ENCODE measurements around the gene TC2N.
"Not testable (repeated sequence)": the region's sequence is repeated elsewhere in the genome, so short reads cannot be mapped to it uniquely, and the experiment has no call there.

Gene TC2N

DNA sequence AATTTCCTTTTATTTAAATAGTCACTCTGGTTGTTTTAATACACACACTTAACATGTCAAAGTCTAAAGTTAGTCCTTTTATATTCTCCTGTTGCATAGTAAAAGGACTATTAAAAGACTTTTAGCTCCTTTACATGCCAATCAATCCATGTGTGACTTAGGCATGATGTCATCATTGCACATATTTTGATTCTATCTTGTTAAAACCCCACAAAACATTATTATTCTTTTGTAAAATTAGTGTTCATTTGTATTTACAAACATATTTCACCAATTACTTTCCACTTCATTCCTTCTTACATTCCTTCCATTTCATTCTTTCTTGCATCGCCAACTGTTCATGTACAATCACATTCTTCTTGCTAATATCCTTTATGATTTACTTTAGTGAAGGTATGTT lies 39.6 kb downstream of the TC2N start:
- no peak for TF ChIP-seq CTCF (IDR thresholded peaks at IDR 0.05; ENCODE audit: insufficient read depth, low read depth, low read length, missing control alignments)
- no peak for DNase-seq (ENCODE audit: low read depth)
- H3K4me3 ChIP-seq (ENCODE audit: low read length), result no peak overlapping the region

DNA sequence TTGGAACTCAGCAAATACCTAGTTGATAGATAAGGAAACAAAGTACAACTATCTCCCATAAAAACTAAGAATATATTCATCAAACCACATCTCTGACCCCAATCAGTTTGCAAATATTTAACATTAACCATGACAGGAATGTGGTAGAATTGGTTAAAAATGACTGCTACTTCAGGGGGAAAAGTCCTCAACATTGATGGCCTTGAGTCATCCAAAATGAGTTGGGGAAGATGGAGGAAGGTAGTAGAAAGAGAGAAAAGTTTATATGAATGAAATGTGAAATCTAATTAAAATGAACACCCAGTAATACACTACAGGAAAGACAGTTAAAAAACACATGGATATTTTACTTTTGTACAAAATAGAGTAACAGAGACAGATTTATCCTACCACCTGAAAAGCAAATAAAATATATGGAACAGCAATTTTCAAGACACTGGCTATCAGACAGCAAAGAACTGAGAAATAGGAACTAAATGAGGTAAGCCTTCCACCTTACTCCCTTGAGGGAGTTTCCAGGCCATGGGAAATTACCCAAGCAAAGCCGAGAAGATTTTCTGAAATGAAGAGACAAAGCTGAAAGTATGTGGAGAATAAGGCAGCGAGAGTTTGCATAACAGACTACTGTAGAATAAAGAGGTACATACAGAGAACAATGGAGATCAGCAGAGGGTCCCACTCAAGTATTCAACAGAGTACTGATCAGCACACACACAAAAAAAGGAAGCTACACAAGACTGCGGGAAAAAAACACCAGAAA lies 49.6 kb downstream of the TC2N start:
- no peak for DNase-seq (ENCODE audit: low read depth)
- H3K4me3 ChIP-seq (ENCODE audit: low read length), result no peak overlapping the region
- TF ChIP-seq CTCF (IDR thresholded peaks at IDR 0.05; ENCODE audit: insufficient read depth, low read depth, low read length, missing control alignments), result no peak

DNA sequence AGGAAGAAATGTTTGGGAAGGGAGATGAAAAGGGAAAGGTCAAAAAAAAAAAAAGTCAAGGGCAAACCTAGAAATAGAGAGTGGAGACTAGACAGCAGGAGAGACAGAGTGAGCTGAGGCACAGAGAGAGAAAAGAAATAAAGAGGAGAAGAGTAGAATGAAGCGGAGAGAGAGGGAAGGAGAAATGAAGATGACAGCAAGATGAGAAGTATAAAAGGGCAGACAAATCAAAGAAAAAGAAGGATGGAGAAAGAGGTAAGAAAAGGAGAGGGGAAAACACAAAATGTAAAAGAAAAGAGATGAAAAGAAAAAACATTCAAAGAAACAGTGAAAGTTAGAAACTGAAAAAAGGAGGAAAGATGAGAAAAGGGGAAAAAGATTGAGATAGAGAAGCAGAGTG lies 53.0 kb downstream of the TC2N start:
- H3K4me3 ChIP-seq (ENCODE audit: low read length), result no peak overlapping the region
- no peak for DNase-seq (ENCODE audit: low read depth)
- TF ChIP-seq CTCF (IDR thresholded peaks at IDR 0.05; ENCODE audit: insufficient read depth, low read depth, low read length, missing control alignments), result no peak

DNA sequence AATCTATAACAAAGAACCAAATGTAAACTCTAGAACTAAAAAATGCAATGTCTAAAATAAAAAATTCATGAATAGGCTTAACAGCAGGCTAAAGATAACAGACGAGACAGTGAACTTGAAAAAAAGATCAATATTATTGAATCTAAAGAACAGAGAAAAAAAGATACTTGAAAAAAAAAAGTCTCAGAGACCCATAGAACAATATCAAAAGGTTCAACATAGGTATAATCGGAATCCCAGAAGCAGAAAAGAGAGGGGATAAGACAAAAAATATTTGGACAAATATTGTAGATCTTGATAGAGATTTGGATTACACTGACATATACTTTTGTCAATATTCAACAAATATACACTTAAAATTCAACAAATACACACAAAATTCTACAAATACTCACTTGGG lies 56.6 kb downstream of the TC2N start:
- TF ChIP-seq CTCF (IDR thresholded peaks at IDR 0.05; ENCODE audit: insufficient read depth, low read depth, low read length, missing control alignments), result no peak
- DNase-seq (ENCODE audit: low read depth), result no peak
- no peak overlapping the region for H3K4me3 ChIP-seq (ENCODE audit: low read length)

DNA sequence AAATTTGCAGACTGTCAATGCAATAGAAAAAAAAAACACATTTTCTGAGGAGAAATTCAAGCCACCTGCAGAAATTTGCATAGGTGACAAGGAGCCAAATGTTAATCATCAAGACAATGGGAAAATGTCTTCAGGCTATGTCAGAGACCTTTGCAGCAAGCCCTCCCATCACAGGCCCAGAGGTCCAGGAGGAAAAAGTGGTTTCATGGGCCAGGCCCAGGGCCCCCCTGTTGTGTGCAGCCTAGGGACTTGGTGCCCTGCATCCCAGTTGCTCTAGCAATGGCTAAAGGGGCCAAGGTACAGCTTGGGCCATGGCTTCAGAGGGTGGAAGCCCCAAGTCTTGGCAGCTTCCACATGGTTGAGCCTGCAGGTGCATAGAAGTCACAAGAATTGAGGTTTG lies 60.6 kb downstream of the TC2N start:
- DNase-seq (ENCODE audit: low read depth), result no peak
- no peak overlapping the region for H3K4me3 ChIP-seq (ENCODE audit: low read length)
- TF ChIP-seq CTCF (IDR thresholded peaks at IDR 0.05; ENCODE audit: insufficient read depth, low read depth, low read length, missing control alignments), result no peak

DNA sequence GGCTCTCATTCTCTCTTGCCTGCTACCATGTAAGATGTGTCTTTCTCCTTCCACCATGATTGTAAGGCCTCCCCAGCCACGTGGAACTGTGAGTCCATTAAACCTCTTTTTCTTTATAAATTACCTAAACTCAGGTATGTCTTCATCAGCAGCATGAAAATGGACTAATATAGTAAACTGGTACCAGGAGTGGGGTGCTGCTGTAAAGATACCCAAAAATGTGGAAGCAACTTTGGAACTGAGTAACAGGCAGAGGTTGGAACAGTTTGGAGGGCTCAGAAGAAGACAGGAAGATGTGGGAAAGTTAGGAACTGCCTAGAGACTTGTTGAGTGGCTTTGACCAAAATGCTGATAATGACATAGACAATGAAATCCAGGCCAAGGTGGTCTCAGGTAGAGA lies 61.2 kb downstream of the TC2N start:
- H3K4me3 ChIP-seq (ENCODE audit: low read length); DNase-seq (ENCODE audit: low read depth): not testable (repeated sequence)

DNA sequence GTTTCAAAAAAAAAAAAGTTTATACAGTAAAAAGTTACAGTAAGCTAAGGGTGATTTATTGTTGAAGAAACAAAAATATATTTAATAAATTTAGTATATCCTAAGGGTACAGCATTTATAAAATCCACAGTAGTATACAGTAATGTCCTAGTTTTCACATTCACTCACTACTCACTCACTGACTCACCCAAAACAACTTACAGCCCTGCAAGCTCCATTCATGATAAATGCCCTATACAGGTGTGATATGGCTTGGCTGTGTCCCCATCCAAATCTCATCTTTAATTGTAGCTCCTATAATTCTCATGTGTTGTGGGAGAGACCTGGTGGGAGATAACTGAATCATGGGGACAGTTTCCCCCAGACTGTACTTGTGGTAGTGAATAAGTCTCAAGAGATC lies 61.7 kb downstream of the TC2N start:
- no peak for TF ChIP-seq CTCF (IDR thresholded peaks at IDR 0.05; ENCODE audit: insufficient read depth, low read depth, low read length, missing control alignments)
- H3K4me3 ChIP-seq (ENCODE audit: low read length), result no peak overlapping the region

More for the DNA sequence above, 61.7 kb downstream of the TC2N start:
- DNase-seq (ENCODE audit: low read depth), result no peak

Measured in epithelial cell of esophagus (primary cell).